A673 (cell line): ENCODE results near the gene PRKAG2.

ENCODE experiments used
- CTCF ChIP-seq: fragments of 300-800, 200-600 bp; sonication (generic); conservative IDR thresholded peaks from 2 replicates; pipeline ENCODE4 v1.5.1; 2017; ENCODE audit warnings: low read depth, mild to moderate bottlenecking, antibody characterized with exemption, low read length, moderate library complexity, mixed read lengths
- EZH2 ChIP-seq: fragments of 200-600 bp; sonication (generic); IDR thresholded peaks from 2 replicates; pipeline ENCODE4 v1.6.1; 2017; ENCODE audit warnings: borderline replicate concordance, low read depth, mild to moderate bottlenecking, mixed read lengths, antibody characterized with exemption, low read length; ENCODE audit not compliant: poor library complexity, severe bottlenecking

GRCh38 chr7:151812967-151813366, 63.9 kb downstream of the PRKAG2 start:
- TF ChIP-seq CTCF = no peak
- TF ChIP-seq EZH2 = no peak
